ENCODE data around the gene NAT16.

DNA sequence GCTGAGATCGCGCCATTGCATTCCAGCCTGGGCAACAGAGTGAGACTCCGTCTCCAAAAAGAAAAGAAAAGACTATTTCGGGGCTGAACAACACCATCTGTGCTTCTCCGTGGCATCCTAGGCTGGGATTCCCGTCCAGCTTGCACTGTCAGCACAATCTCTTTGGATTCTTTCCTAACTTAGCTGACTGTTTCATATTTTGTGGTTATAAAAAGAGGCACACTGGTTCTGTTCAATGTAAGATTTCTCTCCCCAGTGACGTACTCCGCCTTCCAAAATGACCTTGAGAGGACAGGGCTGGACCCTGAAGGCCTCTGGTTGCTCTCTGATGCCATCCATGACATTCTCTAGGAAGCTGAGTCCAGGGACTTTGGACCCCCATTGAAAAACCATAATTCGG is 46.6 kb upstream of the NAT16 start:
- TF ChIP-seq, protein P1, sequence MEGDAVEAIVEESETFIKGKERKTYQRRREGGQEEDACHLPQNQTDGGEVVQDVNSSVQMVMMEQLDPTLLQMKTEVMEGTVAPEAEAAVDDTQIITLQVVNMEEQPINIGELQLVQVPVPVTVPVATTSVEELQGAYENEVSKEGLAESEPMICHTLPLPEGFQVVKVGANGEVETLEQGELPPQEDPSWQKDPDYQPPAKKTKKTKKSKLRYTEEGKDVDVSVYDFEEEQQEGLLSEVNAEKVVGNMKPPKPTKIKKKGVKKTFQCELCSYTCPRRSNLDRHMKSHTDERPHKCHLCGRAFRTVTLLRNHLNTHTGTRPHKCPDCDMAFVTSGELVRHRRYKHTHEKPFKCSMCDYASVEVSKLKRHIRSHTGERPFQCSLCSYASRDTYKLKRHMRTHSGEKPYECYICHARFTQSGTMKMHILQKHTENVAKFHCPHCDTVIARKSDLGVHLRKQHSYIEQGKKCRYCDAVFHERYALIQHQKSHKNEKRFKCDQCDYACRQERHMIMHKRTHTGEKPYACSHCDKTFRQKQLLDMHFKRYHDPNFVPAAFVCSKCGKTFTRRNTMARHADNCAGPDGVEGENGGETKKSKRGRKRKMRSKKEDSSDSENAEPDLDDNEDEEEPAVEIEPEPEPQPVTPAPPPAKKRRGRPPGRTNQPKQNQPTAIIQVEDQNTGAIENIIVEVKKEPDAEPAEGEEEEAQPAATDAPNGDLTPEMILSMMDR (IDR thresholded peaks at IDR 0.05) = no peak
- no peak for TF ChIP-seq POLR2A (IDR thresholded peaks at IDR 0.05)
